GM10266 (cell line): ENCODE results near the gene LRP1B.

ENCODE experiments used
- DNase-seq: peaks from one replicate; pipeline ENCODE4 v3.0.0; 2012; ENCODE audit errors: extremely low spot score
- CTCF ChIP-seq: IDR thresholded peaks from 2 replicates; pipeline ENCODE4 v1.5.1; 2012; ENCODE audit warnings: mild to moderate bottlenecking, low read depth; ENCODE audit not compliant: control insufficient read depth, insufficient read depth; ENCODE audit errors: missing control alignments

LRP1B gene

GRCh38 chr2:141570474-141571131, 560.2 kb downstream of the LRP1B start:
- TF ChIP-seq CTCF, result no peak
- DNase-seq, result no peak

- no peak for TF ChIP-seq CTCF
- DNase-seq, result no peak
Measured at GRCh38 chr2:141569941-141570340, 560.9 kb downstream of the LRP1B start.

- TF ChIP-seq CTCF, result no peak
- DNase-seq, result no peak
Measured at GRCh38 chr2:141565597-141565996, 565.2 kb downstream of the LRP1B start.

GRCh38 chr2:141560723-141561122, 570.1 kb downstream of the LRP1B start:
- DNase-seq, result no peak
- no peak for TF ChIP-seq CTCF

- DNase-seq, result no peak
- no peak for TF ChIP-seq CTCF
Measured at GRCh38 chr2:141557329-141558095, 573.3 kb downstream of the LRP1B start.

GRCh38 chr2:141555876-141556470, 574.8 kb downstream of the LRP1B start:
- TF ChIP-seq CTCF, result no peak
- DNase-seq, result no peak

GRCh38 chr2:141554810-141555209, 576.0 kb downstream of the LRP1B start:
- peak; percentile 12 for DNase-seq

More at GRCh38 chr2:141554810-141555209, 576.0 kb downstream of the LRP1B start:
- TF ChIP-seq CTCF, result peak; percentile 61
